ENCODE results near the gene RIPOR2.

DNA sequence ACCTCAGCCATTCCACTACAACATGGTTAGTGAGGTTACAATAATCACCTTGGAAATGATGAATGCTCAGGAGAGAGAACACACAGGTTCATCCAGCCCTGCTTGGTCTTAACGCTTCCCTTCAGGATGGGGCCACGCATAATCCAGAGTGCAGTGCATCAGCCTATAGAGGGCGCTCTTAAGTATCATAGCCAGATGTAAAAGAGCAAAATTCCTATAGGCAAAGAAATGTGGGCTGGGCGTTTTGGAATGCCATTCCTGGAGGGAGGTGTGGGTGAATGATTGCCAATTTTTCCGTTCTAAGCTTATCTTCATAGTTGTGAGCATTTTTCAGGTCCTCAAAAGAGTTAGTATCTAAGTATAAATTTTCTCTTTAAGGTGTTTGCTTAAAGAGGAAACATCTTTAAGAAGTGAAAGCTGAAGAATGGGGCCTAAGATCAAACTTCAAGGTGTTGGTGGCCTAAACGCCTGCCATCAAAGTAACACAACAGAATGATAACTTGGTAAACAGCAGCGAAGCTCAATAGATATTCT, 1.8 kb downstream of the RIPOR2 start:
- TF ChIP-seq, protein P1, sequence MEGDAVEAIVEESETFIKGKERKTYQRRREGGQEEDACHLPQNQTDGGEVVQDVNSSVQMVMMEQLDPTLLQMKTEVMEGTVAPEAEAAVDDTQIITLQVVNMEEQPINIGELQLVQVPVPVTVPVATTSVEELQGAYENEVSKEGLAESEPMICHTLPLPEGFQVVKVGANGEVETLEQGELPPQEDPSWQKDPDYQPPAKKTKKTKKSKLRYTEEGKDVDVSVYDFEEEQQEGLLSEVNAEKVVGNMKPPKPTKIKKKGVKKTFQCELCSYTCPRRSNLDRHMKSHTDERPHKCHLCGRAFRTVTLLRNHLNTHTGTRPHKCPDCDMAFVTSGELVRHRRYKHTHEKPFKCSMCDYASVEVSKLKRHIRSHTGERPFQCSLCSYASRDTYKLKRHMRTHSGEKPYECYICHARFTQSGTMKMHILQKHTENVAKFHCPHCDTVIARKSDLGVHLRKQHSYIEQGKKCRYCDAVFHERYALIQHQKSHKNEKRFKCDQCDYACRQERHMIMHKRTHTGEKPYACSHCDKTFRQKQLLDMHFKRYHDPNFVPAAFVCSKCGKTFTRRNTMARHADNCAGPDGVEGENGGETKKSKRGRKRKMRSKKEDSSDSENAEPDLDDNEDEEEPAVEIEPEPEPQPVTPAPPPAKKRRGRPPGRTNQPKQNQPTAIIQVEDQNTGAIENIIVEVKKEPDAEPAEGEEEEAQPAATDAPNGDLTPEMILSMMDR (tag by site-specific recombination; IDR thresholded peaks at IDR 0.05), result no peak
- peak; percentile 36; the same call in 1 of the 2 replicates for TF ChIP-seq ZNF660 (tag by site-specific recombination; IDR thresholded peaks at IDR 0.05)
- no peak for TF ChIP-seq PBX3 (CRISPR knock-in tag; IDR thresholded peaks at IDR 0.05)
- no peak for TF ChIP-seq RBAK (tag by site-specific recombination; IDR thresholded peaks at IDR 0.05)
- TF ChIP-seq ZNF292 (tag by site-specific recombination; IDR thresholded peaks at IDR 0.05; ENCODE audit: borderline replicate concordance, low read depth), result no peak
- no peak for TF ChIP-seq ZBTB49 (tag by site-specific recombination; IDR thresholded peaks at IDR 0.05; ENCODE audit: low read depth)
- TF ChIP-seq, protein P2, sequence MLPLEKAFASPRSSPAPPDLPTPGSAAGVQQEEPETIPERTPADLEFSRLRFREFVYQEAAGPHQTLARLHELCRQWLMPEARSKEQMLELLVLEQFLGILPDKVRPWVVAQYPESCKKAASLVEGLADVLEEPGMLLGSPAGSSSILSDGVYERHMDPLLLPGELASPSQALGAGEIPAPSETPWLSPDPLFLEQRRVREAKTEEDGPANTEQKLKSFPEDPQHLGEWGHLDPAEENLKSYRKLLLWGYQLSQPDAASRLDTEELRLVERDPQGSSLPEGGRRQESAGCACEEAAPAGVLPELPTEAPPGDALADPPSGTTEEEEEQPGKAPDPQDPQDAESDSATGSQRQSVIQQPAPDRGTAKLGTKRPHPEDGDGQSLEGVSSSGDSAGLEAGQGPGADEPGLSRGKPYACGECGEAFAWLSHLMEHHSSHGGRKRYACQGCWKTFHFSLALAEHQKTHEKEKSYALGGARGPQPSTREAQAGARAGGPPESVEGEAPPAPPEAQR (tag by site-specific recombination; IDR thresholded peaks at IDR 0.05), result no peak
- TF ChIP-seq, protein P3, sequence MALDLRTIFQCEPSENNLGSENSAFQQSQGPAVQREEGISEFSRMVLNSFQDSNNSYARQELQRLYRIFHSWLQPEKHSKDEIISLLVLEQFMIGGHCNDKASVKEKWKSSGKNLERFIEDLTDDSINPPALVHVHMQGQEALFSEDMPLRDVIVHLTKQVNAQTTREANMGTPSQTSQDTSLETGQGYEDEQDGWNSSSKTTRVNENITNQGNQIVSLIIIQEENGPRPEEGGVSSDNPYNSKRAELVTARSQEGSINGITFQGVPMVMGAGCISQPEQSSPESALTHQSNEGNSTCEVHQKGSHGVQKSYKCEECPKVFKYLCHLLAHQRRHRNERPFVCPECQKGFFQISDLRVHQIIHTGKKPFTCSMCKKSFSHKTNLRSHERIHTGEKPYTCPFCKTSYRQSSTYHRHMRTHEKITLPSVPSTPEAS (tag by site-specific recombination; IDR thresholded peaks at IDR 0.05), result no peak
- TF ChIP-seq ZNF555 (tag by site-specific recombination; conservative IDR thresholded peaks at IDR 0.05), result no peak
- no peak for TF ChIP-seq KLF9 (tag by site-specific recombination; IDR thresholded peaks at IDR 0.05; ENCODE audit: low read depth)
- TF ChIP-seq ZNF302 (tag by site-specific recombination; IDR thresholded peaks at IDR 0.05; ENCODE audit: low read depth), result no peak
- TF ChIP-seq, protein P4, sequence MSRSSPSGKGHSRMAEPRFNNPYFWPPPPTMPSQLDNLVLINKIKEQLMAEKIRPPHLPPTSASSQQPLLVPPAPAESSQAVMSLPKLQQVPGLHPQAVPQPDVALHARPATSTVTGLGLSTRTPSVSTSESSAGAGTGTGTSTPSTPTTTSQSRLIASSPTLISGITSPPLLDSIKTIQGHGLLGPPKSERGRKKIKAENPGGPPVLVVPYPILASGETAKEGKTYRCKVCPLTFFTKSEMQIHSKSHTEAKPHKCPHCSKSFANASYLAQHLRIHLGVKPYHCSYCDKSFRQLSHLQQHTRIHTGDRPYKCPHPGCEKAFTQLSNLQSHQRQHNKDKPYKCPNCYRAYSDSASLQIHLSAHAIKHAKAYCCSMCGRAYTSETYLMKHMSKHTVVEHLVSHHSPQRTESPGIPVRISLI (tag by site-specific recombination; IDR thresholded peaks at IDR 0.05), result no peak
- TF ChIP-seq, protein P5, sequence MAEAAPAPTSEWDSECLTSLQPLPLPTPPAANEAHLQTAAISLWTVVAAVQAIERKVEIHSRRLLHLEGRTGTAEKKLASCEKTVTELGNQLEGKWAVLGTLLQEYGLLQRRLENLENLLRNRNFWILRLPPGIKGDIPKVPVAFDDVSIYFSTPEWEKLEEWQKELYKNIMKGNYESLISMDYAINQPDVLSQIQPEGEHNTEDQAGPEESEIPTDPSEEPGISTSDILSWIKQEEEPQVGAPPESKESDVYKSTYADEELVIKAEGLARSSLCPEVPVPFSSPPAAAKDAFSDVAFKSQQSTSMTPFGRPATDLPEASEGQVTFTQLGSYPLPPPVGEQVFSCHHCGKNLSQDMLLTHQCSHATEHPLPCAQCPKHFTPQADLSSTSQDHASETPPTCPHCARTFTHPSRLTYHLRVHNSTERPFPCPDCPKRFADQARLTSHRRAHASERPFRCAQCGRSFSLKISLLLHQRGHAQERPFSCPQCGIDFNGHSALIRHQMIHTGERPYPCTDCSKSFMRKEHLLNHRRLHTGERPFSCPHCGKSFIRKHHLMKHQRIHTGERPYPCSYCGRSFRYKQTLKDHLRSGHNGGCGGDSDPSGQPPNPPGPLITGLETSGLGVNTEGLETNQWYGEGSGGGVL (tag by site-specific recombination; IDR thresholded peaks at IDR 0.05), result no peak
- no peak for TF ChIP-seq ZNF138 (tag by site-specific recombination; IDR thresholded peaks at IDR 0.05; ENCODE audit: borderline replicate concordance)

Measured in HEK293 (cell line).